AG08396 (cell line): Measurements from ENCODE around the gene SLC8B1.

ENCODE experiments used
- DNase-seq: peaks from one replicate; pipeline ENCODE4 v3.0.0; 2012; ENCODE audit warnings: low spot score, mixed read lengths

The SLC8B1 gene

DNA sequence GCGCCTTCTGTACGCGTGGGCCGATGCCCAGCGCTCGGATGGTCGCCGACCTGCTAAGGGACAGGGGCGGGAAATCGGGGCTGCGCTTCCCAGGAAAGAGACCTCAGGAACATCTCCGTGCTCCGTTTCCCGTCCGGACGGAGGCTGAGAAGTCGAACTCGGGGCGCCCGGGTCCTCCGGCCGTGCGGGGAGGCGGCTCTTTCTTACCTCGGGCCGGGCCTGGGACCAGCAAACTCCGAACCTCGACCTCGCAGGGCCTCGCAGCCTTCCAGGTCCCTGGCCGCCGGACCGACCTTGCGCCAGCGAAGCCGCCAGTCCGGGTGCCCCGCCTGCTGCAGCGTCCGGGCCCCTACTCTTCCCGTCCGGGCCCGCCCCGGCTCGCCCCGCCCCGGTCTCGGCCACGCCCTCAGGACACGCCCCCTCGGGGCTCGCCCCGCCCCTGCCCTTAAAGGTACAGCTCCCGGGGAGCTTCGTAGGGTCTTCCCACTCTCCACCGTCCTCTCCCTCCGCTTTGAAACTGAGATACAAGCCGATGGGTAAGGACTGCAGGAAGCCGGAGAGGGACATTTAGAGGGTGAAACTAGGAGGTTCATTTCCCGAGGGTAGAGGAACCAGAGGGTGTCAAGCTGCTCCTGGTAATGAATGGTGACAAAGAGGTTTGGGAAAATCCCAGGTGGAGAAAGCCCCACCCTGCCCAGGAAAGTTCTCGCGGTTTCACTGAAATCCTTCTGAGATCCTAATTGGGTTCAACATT lies at the start of gene SLC8B1:
Gene SLC8B1, minus strand, starts transcription at position 324 of the 754 bp plus-strand sequence. CDS start 2,231 bp downstream, outside the sequence.
- DNase-seq, result peak; percentile 96

GRCh38 chr12:113382206-113382605 lies 47.3 kb upstream of the SLC8B1 start:
- DNase-seq, result no peak

DNA sequence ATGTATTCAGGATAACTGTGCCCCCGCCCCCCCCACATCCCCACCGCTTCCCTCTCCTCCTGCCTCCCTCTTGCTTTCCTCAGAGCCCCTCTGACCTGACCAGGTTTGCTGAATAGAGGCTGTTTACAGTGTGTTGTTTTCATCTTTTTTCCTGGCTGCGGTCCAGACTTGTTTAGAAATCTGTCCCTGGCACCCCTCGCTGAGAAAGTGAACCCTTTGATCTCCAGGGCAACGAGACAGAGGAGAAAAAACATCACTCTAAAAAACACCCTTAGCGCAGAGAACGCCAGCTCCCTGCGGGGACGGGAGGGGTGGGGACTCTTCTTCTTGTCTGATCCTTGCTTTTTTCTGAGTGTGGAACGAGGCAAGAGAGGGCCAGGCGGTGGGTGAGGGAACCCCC lies 46.3 kb upstream of the SLC8B1 start:
- DNase-seq, result no peak

GRCh38 chr12:113378291-113378690 lies 43.4 kb upstream of the SLC8B1 start:
- DNase-seq, result no peak

GRCh38 chr12:113374823-113375428 lies 40.0 kb upstream of the SLC8B1 start:
- DNase-seq, result no peak

- DNase-seq, result no peak
Measured at GRCh38 chr12:113373969-113374368, 39.1 kb upstream of the SLC8B1 start.

GRCh38 chr12:113373440-113373839 lies 38.5 kb upstream of the SLC8B1 start:
- no peak for DNase-seq

DNA sequence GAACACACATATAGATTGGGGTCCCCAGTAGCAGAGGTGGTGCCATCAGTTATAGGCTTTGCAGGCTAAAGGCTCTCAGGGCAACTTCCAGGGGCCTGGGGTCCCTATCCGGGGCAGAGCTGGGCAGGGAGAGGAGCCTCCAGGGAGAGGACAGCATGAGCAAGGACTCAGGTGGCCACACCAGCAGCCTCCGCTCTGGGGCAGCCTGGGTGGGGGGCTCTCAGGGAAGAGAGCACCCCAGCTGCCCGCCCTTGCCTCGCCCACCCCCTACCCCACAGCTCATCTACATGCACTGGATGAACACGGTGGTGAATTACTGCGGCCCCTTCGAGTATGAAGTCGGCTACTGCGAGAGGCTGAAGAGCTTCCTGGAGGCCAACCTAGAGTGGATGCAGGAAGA lies 37.5 kb upstream of the SLC8B1 start:
- DNase-seq, result no peak

- DNase-seq, result no peak
Measured at GRCh38 chr12:113371808-113372207, 36.9 kb upstream of the SLC8B1 start.

- DNase-seq, result no peak
Measured at GRCh38 chr12:113370923-113371682, 36.2 kb upstream of the SLC8B1 start.

GRCh38 chr12:113369391-113369985 lies 34.6 kb upstream of the SLC8B1 start:
- DNase-seq, result no peak

DNA sequence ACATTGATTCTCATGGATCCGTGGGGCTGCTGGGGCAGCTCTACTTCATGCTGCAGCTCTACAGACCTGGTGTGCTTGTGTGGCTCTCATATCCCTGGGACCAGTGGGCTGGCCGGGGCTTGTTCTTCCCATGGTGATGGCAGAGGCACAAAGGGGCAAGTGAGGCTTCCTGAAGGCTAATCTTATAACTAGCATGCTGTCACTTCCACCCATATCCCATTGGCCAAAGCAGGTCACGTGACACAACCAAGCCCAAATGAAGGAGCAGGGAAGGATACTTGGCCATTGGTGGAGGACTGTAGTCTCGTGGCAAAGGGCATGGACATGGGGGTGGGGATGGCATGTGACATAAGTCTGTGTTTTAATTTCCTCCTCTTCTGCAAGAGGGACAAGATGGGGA lies 33.4 kb upstream of the SLC8B1 start:
- DNase-seq, result no peak

- DNase-seq, result no peak
Measured at GRCh38 chr12:113366827-113367226, 31.9 kb upstream of the SLC8B1 start.

- DNase-seq, result no peak
Measured at GRCh38 chr12:113365639-113366395, 30.9 kb upstream of the SLC8B1 start.

GRCh38 chr12:113364698-113365097 lies 29.8 kb upstream of the SLC8B1 start:
- DNase-seq, result no peak

- no peak for DNase-seq
Measured at GRCh38 chr12:113361574-113362370, 26.9 kb upstream of the SLC8B1 start.

DNA sequence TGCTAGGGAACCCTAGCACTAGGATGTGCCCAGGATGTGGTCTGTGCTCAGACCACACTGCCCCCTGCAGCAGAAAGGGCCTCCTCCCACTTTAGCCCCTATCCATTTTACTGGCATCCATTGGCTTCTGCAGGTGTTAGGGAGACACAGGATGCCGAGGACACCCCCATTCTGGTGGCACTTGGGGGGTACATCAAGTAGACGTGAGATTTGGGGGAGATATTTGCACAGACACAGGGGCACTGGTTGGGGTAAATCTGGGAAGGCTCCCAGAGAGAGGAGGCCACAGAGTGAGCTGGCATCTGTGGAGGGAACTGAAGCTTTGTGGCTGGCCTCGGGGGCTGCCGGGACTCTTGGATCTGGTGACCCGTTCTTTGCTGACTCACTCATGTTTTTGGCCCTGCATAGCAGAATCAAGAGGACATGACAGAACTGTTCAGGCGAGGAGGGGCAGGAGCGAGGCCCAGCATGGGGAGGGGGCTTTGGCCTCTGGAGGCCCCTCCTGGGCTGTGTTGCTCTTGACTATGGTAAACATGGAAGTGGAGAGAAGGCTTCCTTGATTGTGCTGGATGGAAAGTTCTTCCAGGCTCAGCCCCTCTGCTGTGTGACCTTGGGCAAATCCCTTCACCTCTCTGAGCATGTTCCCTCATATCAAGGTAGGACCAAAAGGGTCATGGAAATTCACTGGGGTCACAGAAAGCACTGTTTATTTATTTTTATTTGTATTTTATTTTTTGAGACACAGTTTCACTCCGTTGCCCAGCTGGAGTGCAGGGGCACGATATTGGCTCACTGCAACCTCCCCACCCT lies 25.2 kb upstream of the SLC8B1 start:
- DNase-seq, result no peak

DNA sequence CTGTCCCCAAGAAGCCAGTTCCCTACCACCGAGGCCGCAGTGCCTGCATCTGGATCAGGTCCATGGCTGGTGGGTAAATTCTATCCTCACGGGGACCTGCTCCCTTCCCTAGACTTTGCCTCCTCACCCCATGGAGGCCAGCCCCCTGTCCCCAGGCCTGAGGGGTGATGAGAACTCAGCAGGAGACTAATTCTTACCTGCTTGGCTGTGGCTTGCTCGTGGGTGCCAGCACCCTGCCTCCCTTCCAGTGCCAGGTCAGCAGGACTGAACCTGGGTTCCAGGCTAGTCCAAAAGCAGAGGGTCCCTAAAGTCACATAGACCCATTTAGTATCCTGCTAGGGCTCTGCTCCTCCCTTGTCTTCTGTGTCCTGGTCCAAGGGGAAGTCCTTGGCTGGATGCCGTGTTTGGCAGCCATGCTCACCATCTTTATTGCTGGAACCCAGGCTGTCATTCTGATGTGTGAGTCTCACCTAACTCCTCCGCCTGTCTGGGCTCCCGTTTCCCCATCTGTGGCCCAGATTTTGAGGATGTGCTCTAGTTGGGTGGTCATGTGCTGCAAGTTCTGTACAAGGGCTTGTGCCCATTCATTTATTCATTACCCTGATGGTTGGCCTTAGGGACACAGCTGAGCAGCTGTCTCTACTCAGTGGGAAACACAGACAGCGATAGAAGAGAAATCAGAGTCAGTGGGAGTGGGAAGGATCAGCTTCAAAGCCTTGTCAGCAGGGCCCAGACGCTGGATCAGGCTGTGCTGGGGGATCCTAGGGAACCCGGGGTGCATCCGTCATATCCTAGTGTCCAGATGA lies 24.4 kb upstream of the SLC8B1 start:
- peak; percentile 55 for DNase-seq
